Fibroblast of skin of left biceps (primary cell): ENCODE results near the gene ALDH5A1.

Source experiments
- DNase-seq, 2 experiments: peaks; one replicate each; pipeline ENCODE4 v3.0.0-alpha.2; 2013; ENCODE audit warnings: low read depth in 2 of 2

Gene ALDH5A1

DNA sequence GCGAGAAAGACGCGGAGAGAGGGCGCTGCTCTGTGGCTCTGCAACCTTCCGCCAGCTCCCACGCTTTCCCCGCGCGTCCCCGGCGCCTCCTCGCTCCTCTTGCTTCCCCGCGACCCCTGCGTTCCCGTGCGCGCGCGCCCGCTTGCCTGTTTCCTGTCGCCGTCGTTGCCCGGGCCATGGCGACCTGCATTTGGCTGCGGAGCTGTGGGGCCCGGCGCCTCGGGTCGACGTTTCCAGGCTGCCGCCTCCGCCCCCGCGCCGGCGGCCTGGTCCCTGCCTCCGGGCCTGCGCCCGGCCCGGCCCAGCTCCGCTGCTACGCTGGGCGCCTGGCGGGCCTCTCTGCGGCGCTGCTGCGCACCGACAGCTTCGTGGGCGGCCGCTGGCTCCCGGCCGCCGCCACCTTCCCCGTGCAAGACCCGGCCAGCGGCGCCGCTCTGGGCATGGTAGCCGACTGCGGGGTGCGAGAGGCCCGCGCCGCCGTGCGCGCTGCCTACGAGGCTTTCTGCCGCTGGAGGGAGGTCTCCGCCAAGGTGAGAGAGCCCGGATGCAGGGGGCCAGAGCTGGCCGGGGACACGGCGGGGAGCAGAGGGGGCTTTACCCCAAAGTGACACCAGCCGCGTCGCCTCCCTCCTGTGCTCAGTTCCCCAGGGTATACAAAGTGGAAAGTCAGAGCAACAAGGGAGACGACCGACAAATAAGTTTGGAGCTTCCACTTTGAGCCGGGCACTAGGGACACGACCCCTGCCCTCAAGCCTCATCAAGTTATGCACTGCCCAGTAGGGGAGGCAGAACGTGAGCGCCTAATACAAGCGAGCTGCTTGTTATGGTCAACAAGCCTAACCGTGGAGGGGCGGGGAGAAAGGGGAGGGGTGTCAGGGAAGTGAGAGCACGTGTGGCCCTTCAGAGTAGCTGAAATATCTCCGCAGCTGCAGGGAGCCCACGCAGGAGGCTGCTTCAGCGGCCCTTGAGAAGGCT, at the start of gene ALDH5A1:
Gene ALDH5A1 (plus strand): TSS at position 149 of the 975 bp plus-strand sequence. CDS start 28 bp downstream, at position 177.
- peak in 1 of 2 experiments; percentile 11 for DNase-seq

DNA sequence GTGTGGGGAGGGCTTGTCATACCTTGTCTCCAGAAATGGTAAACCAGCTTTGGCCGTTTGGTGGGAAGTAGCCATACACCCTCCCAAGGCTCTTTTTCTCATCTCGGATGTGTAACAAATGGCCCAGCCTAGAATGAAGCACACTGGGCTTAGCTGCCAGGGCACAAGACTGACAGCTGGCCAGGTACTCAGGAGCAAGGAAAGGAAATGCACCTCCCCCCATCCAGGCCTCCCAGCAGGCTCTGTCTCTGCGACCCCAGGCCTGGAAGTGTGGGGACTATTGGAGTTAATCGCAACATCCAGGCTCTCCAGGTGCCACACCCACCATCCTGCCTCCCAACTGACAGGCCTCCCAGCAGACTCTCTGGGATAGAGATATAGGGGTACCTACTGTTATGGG, 49.1 kb upstream of the ALDH5A1 start:
- no peak for DNase-seq

DNA sequence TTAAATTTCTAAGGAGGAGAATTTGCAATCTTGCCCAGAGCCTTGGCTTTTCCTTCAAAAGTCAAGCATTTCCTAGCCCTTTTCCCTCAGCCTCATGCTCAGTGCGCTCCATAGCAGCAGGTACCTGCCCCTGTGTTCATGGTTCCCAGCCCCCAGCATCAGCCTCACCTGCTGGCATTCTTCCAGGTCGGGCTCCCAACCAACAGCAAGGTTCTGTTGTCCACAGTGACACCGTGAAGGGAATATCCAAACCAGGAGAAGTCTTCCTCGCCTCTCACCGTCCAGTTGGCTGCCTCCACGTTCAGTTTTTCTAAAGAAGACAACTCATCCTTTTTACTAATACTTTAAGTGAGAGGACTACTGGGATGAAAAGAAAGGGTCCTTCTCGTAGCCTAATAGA, 48.1 kb upstream of the ALDH5A1 start:
- DNase-seq, result no peak

DNA sequence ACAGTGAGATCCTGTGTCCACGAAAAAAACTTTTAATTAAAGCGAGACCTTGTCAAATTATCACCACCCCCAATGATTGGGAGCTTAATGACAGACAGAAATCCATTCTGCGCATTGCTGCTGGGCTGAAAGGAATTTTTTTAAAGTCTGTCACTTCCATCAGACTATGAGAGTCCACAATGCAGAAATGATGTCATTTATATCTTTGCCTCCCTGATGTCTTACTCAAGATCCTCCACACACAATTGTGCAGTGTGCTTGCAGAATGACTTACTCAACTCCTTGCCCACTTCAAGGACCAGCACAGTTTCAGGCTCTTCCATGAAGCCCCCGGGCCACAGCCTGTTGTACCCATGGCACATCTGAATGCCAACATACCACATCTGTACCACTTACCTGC, 46.4 kb upstream of the ALDH5A1 start:
- DNase-seq, result no peak

DNA sequence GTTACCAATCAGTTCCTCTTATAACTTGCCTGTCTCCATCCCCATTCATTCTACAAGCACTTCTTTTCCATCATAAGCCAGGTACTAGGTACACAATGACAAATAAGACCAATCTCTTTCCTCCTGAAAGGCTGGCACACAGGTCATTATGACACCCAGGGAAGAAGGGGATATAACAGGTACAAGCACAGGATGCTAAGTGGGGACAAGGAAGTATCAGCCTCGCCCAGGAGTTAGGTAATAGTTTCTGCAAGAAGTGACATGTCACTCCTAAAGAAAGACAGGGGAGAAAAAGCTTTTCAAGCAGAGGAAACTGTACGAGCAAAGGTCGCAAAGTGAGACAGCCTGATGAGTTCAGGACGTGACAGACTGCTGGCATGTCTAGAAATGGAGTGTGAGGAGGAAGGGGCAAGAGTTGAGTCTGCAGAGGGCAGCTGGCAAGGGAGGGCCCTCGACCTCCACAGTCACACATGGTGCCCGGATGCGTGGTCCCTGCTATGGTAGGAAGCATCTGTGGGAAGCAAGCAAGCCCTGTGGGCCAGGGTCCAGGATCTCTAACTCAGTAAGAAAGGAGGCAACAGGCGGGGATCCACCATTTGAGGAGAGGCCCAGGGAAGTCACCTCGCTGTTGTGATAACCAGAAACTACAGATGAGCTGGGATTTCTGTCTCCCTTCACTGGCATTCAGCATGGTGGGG, 45.8 kb upstream of the ALDH5A1 start:
- DNase-seq, result no peak

DNA sequence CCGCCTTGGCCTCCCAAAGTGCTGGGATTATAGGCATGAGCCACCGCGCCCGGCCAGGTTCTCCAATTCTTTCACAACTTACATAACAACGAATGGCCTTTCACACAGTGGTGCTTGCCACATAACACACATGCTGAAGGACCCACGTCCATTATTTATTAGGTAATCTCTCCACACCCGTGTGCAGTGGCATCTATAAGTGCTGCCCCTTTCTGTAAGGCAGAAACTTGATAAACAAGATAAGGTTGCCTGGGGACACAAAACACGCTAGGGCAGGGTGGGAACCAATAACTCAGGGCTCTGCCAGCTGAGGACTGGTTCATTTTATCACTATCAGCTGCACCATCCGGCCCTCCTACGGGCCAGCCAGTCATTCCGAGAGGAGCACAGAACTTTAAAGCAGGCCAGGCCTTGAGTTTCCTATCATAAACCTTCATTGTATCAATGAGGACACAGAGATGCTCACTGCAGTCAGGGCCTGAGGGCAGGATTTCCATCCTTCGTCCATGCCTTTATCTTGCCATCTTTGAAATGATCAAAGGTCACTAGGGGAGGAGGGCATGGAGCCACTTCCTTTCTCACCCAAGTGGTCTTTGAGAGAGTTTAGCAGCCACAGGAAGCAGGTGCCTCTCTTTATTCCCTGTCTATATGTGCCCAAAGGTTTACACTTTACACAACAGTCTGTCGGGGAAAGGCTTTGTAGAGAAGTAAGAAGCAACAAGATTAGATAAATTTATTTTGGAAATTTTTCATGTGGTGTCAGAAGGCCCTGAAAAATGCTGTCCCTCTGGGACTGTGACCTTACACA, 43.0 kb upstream of the ALDH5A1 start:
- no peak for DNase-seq

DNA sequence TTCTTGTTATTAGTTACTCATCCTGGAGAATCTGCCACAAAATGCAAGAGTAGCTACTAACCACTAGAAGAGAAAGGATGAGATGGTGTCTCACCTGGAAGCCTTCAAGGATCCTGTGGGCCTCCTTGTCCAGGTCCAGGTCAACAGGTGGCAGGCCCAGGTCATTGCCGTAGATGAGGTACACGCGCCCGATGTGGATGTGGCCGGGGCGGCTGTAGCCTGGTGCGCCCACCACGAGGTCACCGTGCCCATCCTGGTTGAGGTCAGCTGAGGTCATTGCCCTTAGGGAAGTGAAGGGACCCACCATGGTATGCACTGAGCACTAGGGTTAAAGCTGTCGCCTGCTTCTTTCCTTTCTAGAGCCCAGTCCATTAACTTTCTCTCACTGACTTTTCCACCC, 40.8 kb upstream of the ALDH5A1 start:
- DNase-seq, result no peak

DNA sequence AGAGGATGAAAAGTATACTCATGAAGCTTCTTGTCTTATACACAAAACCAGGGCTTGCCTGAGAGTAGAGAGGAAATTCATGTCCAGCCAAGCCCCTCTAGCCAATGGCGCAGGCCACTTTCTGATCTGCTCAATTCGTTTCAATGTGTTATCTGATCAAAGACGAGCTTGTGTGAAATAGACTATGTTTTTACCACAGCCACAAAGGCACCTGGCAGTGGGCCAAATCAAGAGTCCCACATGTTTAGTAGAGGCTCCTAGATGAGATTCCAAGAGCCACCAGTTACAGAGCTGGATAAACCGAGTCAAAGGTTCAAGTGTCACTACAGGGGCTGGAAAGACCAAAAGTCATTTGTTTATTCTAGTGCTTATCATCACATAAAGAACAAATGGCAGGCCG, 40.3 kb upstream of the ALDH5A1 start:
- DNase-seq, result no peak

DNA sequence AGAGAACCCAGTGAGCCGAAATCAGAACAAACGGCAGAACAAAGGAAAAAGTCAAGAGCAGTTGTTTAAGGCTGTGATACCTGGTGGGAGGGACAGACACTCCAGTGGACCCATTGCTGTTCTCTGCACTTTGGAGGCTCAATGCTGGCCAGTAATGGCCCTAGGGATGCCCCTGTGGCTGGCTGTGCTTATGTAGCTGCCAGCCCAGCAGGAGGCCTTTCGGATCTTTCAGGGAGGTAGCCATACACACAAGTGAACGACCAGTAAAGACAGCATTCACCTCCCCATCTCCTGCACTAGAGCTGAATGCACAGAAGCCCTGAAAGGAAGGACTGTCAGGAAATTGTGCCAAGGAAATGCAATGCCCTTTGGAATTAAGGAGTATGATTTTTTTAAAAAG, 39.7 kb upstream of the ALDH5A1 start:
- DNase-seq, result no peak

DNA sequence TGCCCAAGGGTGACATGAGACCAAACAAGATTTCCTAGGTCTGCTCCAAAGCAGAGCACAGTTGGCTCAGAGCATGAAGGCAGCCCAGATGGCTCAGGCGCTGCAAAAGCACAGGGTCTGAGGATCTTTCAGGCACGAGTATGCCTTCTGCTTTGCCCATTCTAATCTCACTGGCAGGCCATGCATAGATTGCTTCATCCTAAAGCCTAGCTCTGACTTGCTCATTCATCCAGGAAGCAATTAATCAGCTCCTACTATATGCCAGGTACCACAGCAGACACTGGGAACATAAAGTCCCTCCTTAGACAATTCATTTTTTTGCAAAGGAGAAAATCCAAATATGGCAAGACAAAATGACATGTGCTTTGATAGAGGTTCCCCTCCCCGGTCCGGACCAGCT, 36.6 kb upstream of the ALDH5A1 start:
- DNase-seq, result no peak

DNA sequence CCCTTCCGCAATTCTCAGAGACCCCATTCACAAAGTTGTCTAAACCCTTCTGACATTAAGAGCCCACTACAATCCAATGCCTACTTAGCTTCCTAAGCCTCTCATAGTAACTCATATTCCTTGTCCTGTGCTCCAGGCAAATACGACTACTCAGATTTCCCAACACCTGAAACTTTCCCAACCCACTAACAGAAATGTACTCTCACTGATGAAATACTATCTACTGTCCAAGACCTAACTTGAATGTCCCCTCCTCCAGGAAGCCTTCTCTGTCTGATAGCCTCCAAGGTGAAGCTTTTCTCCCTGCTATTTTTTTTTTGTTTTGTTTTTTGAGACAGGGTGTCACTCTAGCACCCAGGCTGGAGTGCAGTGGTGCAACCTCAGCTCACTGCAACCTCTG, 35.8 kb upstream of the ALDH5A1 start:
- DNase-seq, result no peak

DNA sequence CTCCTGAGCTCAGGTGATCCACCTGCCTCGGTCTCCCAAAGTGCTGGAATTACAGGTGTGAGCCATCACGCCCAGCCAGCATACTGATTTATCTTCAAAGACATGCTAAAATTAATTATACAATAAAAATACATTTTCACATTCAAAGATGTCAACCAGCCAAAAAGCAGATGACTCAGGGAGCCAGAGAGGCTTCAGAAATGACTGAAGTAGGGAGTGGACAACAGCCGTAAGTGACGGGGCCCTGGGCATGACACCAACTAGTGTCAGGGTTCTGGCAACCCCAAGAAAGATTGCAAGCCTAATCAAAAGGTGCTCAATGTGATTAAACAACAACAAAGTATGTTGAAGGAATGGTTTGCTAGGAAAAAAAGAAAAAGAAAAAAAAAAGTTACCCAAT, 33.8 kb upstream of the ALDH5A1 start:
- DNase-seq, result no peak

DNA sequence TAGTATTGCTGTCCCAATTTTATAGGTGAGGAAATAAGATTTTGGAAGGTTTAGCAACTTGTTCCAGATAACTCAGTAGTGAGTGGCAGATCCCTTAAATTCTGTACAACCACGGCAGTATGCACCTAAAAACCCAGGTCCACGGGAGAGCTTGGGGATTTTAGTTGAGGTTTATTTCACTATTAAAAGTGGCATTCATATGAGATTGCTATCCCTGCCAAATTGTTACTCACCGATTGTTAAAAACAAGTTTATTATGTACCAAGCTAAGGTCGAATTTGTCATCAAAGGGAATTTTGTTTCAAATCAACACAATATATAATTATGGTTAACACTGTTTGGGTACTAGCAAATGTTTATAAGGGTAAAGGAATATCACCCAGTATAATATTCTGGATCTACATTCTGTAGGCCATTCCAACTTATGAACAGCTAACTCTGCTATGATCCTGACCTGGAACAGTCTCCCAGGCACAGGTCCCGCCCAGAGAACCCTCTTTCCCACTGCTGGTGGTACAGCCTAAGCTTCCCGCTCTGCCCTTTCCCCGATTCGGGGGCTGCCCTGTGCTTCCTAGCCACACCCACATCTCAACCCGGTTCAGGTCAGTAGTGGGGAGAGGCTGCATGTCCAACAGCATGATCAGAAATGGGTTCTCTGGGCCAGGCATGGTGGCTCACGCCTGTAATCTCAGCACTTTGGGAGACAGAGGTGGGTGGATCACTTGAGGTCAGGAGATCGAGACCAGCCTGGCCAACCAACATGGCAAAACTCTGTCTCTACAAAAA, 30.3 kb upstream of the ALDH5A1 start:
- DNase-seq, result no peak

DNA sequence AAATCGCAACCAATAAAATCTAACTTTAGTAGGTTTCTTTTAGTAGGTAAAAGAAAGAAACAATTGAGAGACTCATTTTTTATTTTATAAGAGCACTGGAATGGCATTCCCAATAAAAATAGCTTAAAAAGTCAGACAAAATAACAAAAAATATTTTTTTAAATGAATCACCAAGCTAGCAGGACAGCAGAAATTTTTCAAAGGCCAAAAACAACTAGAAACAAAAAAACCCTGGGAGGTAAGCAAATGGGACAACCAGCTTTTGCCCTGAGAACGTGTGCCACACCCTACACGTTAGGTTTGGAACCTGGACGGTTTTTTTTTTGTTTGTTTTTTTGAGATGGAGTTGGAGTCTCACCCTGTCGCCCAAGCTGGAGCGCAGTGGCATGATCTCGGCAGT, 25.0 kb upstream of the ALDH5A1 start:
- no peak for DNase-seq

DNA sequence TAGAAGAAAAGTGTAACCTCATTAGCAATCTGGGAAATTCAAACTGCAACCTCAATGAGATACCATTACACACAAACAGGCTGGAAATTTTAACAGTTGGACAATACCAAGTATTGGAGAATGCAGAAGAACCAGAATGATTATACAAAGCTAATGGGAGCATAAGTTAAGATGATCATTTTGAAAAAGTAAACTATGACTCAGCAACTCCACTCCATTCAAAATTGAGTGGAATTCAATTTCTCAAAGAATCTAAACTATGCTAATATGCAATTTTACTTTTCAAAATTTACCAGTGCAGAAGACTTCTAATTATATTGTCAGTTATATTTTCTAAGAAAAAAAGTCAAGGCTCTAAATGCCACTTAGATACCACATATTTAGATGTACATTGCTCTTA, 22.6 kb upstream of the ALDH5A1 start:
- DNase-seq, result no peak

DNA sequence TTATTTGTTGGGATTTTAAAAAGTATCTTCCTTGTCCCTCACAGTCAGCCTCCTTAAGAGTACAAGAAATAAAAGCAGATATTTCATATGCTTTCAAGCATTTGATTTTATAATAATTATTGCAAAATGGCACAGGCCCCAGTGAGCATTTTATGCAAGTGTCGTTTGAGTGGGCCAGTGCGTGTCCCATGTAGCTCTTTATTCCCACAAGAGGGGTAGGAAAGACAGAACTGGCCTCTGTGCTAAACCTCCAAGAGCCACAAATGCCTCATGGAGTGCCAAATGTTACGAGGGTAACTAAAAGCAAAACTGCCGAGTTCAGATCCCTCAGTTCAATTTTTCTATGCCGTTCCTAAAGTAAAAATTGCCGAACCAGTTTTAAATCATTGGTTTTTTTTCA, 18.1 kb upstream of the ALDH5A1 start:
- DNase-seq, result no peak

DNA sequence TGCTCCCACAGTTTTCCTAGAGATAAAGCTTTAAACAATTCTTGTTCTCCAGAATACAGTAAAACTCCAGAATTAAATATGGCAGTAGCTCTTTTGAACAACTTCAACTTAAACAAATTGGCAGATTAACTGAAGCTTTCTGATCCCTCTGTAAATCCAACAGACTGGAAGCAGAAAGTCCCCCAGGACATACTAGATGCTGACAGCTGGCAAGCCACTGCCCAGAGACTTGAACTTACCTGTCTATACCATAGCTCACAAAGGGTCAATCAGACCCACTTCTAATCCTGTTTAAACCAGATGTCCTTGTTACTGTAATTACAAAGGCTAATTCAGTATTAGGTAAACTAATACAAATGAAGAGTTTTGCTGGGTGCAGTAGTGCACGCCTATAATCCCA, 17.7 kb upstream of the ALDH5A1 start:
- DNase-seq, result no peak

DNA sequence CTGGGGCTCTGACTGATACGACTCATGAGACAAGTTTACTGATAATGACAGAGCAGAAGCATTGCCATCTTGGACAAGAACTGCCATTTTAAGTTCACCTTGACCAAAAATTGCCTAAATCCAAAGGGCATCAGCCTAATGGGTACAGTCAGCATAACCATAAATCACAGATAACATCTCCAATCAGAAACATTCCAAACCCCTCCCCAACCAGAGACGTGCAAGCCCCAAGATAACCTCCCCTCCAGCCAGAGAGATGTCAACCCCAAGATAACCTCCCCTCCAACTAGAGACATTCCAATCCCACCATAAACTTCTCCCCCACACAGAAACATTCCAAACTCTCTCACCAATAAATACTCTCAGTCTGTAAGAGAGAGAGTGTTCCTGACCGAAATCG, 15.9 kb upstream of the ALDH5A1 start:
- DNase-seq, result no peak

DNA sequence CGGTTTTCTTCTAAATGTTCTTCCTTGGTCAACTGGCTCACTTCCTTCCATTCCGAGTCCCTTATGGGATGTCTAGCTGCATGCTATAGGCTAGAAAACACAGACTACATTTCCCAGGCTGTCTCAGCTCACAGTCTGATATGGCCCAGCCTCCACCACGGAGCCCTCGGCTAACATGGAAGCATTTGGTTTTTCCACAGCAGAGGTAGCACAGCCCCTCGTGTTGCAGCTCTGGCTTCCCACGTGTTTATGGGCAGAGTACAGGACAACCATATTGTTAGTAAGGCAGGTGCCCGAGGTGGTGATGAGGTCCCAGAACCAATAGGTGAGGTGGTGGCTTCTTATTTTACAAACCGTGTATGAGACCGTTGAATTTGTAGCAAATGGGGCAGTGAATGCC, 14.1 kb upstream of the ALDH5A1 start:
- no peak for DNase-seq

DNA sequence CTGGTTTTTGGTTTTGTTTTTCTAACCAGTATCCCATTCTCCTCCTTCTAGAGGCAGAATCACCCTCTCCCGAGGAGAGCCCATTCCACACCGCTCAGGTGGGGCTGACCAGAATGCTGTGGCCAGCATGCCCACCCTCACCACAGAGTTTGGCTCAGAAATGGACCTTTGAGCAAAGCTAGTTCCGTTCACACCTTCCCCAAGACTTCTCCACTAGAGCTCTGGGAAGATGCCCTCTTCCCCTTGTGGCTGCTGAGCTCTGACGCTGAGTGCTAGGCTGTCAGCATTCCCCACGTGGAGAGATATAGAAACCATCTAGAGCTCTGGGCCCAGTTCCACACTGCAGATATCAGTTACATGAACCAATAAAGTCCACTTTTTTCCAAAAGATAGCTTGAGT, 13.3 kb upstream of the ALDH5A1 start:
- DNase-seq, result no peak

DNA sequence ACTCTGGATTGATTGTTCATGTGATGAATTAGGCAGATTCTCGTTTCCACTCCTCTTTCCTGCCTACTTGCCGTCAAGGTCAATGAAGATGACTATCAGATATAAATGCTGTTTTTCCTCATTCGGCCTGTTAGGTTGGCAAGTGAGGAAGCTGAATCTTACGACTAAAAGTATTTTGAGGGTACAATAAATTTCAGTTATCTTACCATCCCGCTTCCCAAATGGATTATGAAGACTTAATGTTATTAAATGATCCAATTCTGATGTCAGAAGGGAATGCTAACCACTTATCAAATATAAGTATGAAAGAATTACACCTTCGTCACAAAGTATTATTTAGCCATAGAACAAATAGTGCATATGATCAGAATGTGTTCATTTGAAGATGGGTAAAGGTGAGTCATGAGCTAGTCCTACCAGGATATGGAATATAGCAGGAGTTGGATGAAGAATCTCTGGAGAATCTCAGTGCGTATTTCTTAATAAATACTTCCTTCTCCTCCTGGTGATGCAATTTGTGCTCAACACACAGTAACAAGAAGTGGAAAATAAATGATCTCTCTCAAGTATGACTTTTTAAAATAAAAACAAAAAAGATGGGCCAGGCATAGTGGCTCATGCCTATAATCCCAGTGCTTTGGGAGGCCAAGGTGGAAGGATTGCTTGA, 10.0 kb upstream of the ALDH5A1 start:
- DNase-seq, result no peak
